Colonic mucosa (tissue), 4 donors: Measurements from ENCODE around the gene MYO16. TPM values are rescaled to one million over a fixed set of nuclear protein-coding genes. Genes with fewer than 3 reads are reported as not detected.

ENCODE experiments used
- DNase-seq: peaks from one replicate; pipeline ENCODE4 v3.0.0-alpha.2; 2020
- H3K27ac ChIP-seq: fragments of 200-600 bp; one replicate; pipeline ENCODE4 v1.8.0; 2021
- H3K27me3 ChIP-seq: fragments of 200-600 bp; one replicate; pipeline ENCODE4 v1.8.0; 2021
- H3K36me3 ChIP-seq: fragments of 200-600 bp; one replicate; pipeline ENCODE4 v1.8.0; 2021
- H3K4me1 ChIP-seq: fragments of 200-600 bp; one replicate; pipeline ENCODE4 v1.8.0; 2021; ENCODE audit warnings: mild to moderate bottlenecking
- H3K4me3 ChIP-seq: fragments of 200-600 bp; one replicate; pipeline ENCODE4 v1.8.0; 2021
- H3K9ac ChIP-seq, 2 donors: one replicate each; pipeline ENCODE4 v1.7.0; 2013; ENCODE audit warnings: control low read depth in 2 of 2, low read depth in 2 of 2, low read length in 2 of 2
- H3K9me3 ChIP-seq: fragments of 200-600 bp; one replicate; pipeline ENCODE4 v1.8.0; 2021
- CTCF ChIP-seq: fragments of 200-600 bp; IDR thresholded peaks from one replicate; pipeline ENCODE4 v1.8.0; 2022; ENCODE audit warnings: antibody characterized with exemption, mild to moderate bottlenecking
- intact Hi-C: fragments of 100-400 bp; cut with DNase I; formaldehyde crosslinking; loops from one replicate; pipeline ENCODE4 v1.14.1; 2022
- total RNA-seq, 2 donors: library from RNA; stranded (reverse); fragmentation: NEBNext Ultra II Directional in 1 of 2; extraction: Animal tissue kit (Norgen Biotek cat#: 25700) in 1 of 2; gene quantifications; one replicate each; pipeline ENCODE4 v1.2.1, GENCODE V29; 2021
- donor health status: healthy.
- donor health status: DM: no; HTN: no; CAD: no.
- donor health status: DM: no; HTN: no; CAD: no.

The MYO16 gene
- total RNA-seq, 2 donors from 2014 or later: 0.05 TPM; not detected in 1

- H3K9ac ChIP-seq: no peak overlapping the region
- DNase-seq: no peak
- no peaks in the 10 kb centered on the region for H3K36me3 ChIP-seq
- intact Hi-C loops: no loop called here
- H3K4me1 ChIP-seq: no peaks in the 10 kb centered on the region
- no peaks in the 10 kb centered on the region for H3K9me3 ChIP-seq
- TF ChIP-seq CTCF: no peak
- H3K27me3 ChIP-seq: no peaks in the 10 kb centered on the region
- no peak overlapping the region for H3K27ac ChIP-seq
- no peak overlapping the region for H3K4me3 ChIP-seq
Measured at GRCh38 chr13:108878732-108879131, 249.3 kb downstream of the MYO16 start.

DNA sequence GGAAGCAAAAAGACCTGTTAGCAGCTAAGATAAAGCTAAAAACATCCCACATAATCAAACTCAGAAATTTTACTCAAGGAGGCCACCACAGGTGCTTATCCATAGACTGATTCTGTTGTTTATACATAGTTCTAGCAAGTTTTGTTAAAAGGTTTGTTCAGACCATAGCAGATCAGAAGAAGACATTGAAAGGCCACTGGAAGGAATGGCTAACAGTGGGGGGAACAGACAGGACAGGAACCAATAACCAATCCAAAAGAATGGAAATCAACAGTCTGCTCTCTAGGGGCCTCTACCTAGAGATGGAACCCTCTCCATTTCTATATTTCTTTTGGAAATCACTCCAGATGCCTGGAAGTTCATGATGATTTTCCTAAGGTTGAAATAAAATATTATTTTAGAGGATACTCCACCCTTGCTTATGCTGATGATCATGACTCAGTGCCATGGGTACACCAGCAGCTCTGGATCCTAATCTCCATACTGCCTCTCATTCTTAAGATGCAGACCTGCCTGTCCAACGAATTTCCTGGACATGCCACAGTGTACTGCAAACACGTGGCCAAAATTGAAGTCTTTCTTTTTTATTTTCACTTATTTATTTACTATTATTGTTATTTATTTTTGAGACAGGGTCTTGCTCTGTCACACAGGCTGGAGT, 260.0 kb downstream of the MYO16 start:
- H3K4me1 ChIP-seq: no peaks in the 10 kb centered on the region
- no peaks in the 10 kb centered on the region for H3K9me3 ChIP-seq
- no peaks in the 10 kb centered on the region for H3K27me3 ChIP-seq
- H3K9ac ChIP-seq: no peak overlapping the region
- DNase-seq: no peak
- TF ChIP-seq CTCF: no peak
- H3K27ac ChIP-seq: no peak overlapping the region
- intact Hi-C loops: no loop called here
- H3K36me3 ChIP-seq: no peaks in the 10 kb centered on the region
- H3K4me3 ChIP-seq: no peak overlapping the region

DNA sequence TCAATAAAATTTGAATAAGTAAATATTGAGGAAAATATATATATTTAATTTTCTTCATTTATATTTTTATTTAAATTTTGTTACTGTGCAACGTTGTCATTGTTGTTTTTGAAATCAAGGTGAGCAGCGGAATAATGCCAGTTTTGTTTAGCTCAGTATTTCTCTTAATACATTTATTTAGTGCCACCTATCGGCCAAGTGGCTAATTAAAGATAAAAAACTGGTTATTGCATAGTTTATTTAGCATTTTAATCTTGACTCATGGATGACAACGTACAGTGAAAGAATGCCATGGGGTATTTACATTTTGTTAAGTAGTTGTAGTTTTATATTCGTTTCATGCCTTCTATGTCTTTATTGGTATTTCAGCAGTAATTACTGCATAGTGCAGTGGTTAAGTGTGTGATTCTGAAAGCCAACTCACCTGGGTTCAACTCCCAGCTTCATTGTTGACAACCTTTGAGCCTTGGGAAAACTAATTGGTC, 265.9 kb downstream of the MYO16 start:
- TF ChIP-seq CTCF: peak; percentile 44
- no peak overlapping the region for H3K4me3 ChIP-seq
- no peaks in the 10 kb centered on the region for H3K9me3 ChIP-seq
- H3K9ac ChIP-seq: no peak overlapping the region
- no peaks in the 10 kb centered on the region for H3K36me3 ChIP-seq
- DNase-seq: no peak
- H3K27me3 ChIP-seq: no peaks in the 10 kb centered on the region
- intact Hi-C loops: loop anchor here (5.0 kb wide), 1 partner anchor 553 kb away; no protein-coding TSS in a partner anchor
- H3K4me1 ChIP-seq: no peaks in the 10 kb centered on the region
- no peak overlapping the region for H3K27ac ChIP-seq

DNA sequence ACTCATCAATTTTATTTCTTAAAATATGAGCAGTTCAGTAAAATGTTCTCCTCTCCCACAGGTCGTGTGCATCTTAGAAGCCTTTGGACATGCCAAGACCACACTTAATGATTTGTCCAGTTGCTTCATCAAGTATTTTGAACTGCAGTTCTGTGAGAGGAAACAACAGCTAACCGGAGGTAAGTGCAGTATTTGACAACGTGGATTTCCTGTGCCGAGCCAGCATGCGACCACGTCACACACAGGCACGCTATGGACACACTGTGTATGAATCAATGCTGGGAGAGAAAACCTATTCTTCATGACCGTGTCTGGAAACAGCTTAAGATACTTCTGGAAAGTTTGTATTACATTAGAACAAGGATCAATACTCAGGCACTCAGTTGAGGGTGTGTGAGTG, 268.5 kb downstream of the MYO16 start:
- intact Hi-C loops: loop anchor here (5.0 kb wide), 1 partner anchor 556 kb away; no protein-coding TSS in a partner anchor
- no peak overlapping the region for H3K9ac ChIP-seq
- DNase-seq: no peak
- no peak for TF ChIP-seq CTCF
- no peak overlapping the region for H3K27ac ChIP-seq
- H3K4me1 ChIP-seq: no peaks in the 10 kb centered on the region
- H3K27me3 ChIP-seq: no peaks in the 10 kb centered on the region
- H3K9me3 ChIP-seq: no peaks in the 10 kb centered on the region
- no peak overlapping the region for H3K4me3 ChIP-seq
- H3K36me3 ChIP-seq: no peaks in the 10 kb centered on the region

DNA sequence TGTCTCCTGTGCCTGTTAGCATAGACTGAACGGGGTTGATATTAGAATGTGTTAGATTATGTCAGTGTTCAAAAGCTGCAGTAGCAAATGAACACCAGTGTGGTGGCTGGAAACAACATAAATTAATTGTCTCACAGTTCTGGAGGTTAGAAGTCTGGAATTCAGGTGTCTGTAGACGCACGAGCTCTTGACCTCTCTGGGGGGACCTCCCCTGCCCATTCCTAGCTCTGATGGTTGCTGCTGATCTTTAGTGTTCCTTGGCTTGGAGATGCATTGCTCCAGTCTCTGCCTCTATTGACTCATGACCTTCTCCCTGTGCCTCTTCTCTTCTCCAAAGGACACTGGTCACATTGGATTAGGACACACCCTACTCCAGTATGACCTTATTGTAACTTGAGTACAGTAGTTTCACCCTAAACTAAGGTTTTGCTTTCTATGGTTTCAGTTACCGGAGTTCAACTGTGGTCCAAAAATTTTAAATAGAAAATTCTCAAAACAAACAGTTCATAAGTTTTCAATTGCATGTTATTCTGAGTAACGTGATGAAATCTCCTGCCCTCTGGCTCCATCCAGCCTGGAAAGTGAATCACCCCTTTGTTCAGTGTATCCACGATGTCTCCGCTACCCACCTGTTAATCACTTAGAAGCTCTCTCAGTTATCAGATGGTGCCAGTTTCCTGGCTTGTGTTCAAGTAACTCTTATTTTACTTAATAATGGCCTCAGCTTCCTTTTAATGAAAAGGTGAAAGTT, 273.2 kb downstream of the MYO16 start:
- intact Hi-C loops: no loop called here
- Histone ChIP-seq H3K36me3 (no peaks in the 10 kb centered on the region), H3K9ac (no peak overlapping the region), H3K4me1 (no peaks in the 10 kb centered on the region), H3K27ac (no peak overlapping the region), H3K27me3 (no peaks in the 10 kb centered on the region), H3K4me3 (no peak overlapping the region), H3K9me3 (no peaks in the 10 kb centered on the region)
- TF ChIP-seq CTCF: no peak
- no peak for DNase-seq
